GM04503 (cell line): ENCODE results near the gene USP25.

Source experiments
- DNase-seq: peaks from one replicate; pipeline ENCODE4 v3.0.0-alpha.2; 2012; ENCODE audit warnings: low read depth

USP25 gene

DNA sequence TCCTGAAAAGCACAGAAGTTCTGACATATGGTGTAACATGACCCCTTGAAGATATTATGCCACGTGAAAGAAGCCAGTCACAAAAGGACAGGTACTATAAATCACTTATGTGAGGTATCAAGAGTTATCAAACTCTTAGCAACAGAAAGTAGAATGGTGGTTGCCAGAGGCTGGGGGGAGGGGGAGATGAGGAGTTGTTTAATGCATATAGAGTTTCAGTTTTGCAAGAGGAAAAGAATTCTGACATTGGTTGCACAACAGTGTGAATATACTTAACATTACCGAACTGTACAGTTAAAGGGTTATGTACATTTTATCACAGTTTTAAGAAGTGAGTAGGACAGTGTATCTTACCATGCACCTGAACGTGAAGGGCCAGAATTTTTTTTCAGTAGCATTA is 80.0 kb downstream of the USP25 start:
- DNase-seq = no peak

DNA sequence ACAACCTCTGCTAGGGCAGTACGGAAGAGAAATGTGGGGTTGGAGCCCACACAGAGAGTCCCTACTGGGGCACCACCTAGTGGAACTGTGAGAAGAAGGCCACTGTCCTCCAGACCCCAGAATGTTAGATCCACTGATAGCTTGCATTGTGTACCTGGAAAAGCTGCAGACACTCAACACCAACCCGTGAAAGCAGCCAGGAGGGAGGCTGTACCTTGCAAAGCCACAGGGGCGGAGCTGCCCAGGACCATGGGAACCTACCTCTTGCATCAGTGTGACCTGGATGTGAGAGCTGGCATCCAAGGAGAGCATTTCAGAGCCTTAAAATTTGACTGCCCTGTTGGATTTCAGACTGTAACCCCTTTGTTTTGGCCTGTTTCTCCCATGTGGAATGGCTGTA is 85.5 kb downstream of the USP25 start:
- no peak for DNase-seq

DNA sequence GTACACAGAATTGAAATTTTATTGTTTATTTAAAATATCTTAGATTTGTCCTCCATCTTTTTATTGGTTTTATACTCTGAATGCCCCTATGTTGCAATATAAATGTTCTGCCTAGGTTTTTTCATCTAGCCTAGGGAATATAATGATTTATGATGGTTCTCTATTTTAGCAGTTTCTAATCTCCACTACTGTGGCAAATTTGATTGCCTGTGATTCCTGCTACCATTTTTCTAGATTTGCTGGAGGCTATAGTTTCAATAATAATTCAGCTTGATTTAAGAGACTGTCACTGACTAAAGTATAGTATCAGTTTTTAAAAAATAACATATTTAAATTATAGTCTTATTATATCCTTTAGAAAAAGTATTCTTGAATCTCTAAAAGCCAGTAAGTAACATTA is 90.5 kb downstream of the USP25 start:
- no peak for DNase-seq

DNA sequence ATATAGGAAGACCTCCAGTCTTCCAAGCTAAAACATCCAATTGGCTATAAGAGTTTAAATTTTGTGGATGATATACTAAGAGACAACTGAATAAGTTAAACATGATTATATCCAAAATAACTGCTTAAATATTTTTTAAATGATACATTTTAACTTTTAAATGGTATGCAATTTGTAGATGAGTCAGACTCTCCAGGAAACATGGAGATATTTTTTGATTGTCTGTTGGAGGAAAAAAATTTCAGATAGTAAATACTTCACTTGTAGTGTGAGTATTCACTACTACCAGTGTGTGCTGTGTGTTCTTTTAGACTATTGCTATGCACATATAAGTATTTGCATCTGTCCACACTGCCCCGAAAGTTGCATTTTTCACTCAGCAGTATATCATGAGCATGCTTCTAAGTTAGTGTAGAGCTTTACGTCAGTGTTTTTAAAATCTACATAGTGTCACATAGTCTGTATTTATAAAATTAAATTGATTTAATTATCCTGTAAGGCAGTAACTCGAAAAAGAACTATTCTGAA is 91.1 kb downstream of the USP25 start:
- no peak for DNase-seq

DNA sequence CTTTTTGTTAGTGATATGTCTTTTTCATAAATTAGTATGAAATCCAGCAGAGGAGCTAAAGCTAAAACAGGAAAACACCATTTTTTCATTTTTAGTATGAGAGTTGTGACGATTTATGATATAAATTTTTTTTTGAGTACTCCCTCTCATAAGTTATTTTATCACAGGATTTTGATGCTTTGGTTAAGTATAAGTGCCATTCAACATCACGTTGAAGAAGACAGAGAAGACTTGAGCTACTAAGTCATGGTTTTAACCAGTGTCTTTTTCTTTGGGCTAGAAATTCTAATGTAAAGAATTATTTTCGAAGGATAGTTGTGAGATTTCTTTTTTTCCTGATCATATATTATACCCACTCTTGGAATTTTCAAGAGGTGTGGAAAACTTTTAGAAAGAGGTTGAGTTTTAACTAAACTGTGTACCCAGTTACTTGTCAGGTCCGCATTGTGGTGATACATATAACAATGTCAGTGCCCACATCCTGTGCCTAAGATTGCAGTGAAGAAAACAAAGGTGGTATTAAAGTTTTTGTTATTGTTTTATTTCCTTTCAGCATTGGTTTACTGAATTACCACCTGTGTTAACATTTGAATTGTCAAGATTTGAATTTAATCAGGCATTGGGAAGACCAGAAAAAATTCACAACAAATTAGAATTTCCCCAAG is 93.8 kb downstream of the USP25 start:
- no peak for DNase-seq

DNA sequence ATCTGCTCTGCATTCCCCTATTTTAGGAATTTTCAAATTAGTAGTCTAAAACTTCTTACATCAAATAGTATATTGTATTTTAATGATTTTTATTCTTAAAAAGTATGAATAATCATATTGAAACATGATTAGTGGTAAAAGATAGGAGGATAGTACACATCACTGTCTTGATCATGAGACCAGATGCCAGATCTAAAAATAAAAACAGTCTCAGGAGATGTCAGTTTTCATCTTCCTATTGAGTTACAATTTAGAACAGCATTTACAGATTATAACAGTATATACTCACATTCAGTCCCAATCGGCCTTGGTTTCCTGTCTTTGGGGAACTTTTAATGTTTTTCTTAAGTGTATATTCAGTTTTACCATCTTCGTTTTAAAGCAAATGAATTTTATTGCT is 95.9 kb downstream of the USP25 start:
- no peak for DNase-seq

DNA sequence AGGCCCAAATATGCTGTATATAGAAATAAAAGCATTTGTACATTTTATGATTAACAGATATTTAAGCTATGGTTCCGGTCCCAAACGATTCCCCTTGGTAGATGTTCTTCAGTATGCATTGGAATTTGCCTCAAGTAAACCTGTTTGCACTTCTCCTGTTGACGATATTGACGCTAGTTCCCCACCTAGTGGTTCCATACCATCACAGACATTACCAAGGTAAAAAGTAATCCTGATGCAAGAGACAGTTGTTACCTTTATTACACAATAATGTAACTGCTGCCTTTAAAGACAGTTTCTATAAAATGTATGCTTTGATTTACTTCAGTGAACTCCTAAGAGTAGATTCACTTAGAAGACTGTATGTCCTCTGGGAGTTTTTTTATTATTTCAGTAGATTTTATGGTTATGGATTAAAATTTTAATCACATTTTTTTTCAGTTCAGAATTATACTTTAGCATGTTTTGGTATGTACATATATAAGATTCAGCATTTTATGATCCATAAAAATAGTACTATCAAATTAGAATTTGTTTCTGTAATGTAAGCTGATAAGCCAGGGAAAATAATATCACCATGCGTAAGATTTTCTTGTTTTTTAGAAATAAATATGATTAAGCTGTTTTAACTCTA is 96.5 kb downstream of the USP25 start:
- no peak for DNase-seq

DNA sequence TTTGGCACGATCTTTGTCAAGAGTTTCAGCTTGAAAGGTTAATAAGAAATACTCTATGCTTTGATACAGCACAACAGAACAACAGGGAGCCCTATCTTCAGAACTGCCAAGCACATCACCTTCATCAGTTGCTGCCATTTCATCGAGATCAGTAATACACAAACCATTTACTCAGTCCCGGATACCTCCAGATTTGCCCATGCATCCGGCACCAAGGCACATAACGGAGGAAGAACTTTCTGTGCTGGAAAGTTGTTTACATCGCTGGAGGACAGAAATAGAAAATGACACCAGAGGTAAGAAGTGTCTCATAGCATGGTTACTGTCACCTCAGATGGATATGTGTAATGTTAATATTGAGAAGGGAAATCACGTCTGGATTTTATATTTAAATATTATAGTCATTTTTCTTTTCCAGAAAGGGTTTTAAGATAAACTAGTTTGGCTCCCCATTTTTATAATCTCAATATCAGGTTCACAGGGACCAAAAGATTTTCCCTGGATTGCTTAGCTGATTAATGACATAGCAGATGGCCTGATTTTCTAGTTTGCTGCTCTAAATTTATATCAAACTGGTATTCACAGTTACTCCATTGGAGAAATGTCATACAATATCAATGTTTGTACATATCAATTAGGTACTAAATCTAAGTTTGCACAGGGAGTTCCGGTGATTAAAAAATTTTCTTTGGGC is 97.3 kb downstream of the USP25 start:
- no peak for DNase-seq

DNA sequence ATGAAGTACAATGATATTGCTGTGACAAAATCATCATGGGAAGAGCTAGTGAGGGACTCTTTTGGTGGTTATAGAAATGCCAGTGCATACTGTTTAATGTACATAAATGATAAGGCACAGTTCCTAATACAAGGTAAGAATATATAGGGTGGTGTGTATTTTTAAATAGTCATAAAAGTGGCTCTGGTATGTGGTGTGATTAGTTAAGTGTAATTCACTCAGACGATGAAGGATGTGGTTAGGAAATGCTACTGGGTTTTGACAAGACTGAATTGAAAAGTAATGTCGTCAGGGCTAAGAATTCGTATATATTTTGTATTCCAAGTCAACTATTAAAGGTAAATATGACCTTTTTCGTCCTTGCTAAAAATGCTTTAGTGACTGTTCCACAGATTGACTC is 101.7 kb downstream of the USP25 start:
- no peak for DNase-seq

DNA sequence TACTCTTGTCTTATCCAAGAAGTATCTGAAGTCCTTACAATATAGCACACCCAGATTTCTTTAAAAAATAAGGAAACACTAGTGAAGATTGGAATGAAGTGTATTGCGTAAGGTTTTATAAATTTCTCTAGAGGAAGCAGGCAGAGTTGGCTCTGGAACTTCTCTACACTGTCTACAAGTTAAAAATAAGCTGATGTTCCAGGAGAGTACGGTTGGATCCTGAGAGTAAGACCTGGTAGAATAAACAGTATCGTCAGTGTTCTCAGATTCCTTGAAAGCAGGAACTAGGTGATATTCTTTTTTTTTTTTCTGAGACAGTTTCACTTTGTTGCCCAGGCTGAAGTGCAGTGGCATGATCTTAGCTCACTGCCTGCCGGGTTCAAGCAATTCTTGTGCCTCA is 107.9 kb downstream of the USP25 start:
- no peak for DNase-seq

DNA sequence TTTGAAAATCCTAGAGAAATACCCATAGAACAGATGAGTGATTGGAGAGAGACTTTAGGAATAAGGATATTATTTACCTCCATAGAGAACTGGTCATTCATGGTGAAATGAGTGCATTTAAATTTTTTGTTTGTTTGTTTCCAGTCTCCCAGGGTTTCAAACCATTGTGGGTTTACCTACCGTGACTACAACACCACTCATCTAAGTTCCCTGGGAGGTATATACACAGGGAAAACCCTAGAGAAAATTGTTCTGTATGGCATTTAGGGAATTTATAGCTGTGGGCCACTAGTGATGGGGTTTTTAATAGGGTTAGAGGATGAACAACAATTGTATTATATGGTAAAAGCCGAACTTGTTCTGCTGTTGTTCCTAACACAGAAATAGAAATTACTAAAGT is 109.2 kb downstream of the USP25 start:
- DNase-seq = no peak

DNA sequence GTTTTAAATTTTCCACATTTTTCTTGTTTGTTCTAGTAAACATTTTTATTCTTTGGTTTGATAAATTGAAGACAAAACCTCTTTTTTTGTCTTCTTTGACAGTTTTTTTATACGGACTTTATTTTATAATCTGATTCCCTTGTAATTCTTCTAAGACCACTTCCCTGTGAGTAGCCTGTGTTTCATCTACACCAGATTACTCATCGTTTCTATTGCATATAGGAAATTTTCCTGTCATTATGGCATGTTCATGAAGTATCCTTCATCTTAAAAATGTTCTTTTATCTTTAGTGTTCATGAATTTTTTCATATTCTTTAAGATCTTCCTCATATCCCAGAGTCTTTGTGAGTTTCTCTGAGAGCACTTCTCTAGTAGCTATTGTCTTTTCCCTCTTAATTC is 109.8 kb downstream of the USP25 start:
- DNase-seq = no peak

DNA sequence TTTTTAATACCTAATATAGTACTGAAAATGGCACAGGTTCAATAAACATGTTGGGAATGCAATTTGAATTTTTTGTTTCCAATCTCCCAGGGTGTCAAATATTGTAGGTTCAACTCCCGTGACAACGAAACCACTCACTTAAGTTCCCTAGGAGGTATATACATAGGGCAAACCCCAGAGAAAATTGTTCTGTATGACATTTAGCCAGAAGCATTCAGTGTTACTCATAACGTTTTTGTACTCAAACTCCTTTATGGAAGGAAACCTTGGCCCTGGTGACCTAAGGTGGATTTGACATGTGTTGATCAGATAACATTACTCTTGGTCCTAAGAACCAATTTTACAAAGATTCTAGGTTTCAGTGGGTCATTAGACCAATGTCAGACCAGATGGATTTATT is 110.6 kb downstream of the USP25 start:
- no peak for DNase-seq

DNA sequence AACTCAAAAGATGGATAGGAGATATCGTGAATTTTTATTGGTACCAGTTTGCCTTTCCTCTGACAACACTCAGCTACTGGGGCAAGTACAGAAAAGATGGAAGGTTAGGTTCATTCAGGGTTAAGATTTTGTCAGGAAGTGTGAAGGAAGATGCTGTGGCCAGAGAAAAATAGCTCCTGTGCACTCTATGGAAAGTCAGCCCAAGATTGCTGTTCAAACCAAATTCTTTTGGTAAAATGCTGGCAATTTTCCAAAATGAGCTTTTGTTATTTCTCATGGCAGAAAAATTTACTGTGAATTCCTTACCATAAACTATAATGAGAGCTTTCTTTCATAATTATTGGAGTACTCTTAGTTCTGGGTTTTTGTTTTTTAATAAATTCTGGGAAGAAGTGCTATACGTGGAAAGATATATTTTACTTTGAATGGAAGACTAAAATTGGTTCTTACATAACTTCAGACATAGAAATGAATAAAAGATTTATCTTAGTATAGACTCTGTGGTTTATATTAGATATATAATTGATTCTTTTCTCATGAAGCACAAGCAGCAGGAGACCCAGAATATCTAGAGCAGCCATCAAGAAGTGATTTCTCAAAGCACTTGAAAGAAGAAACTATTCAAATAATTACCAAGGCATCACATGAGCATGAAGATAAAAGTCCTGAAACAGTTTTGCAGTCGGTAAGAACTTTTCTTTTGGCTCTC is 112.2 kb downstream of the USP25 start:
- no peak for DNase-seq

DNA sequence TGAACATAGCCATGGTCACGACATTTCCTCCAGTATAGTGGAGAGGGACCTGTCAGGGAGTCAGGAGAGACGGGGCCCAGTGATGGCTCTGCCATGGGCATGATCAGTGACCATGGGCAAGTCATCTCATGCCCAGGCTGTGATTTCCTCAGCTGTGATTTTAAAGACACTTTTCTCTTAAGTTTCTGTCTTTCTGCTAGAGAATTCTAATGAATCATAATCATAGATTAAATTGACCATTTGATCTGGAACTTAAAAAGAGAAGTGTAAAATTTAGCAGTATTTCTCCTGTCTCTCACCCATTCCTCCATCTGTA is 112.7 kb downstream of the USP25 start:
- no peak for DNase-seq

DNA sequence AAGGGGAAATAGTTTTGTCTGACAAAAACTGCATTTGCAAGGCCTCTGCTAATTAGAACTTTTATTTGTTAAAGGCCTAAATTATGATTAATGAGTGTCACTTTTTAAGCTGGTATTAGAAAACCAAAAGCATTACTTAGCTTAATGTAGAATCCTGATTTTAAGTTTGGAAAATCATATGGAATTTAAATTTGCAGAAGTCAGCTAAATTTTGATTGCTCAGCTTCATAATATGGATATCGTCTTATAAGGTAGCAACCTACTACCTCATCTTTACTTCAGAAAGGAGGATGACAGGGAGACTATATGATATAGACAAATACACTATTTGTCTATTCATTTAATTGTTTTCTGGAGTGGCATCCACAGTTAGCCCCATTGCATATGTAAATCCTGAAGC is 114.0 kb downstream of the USP25 start:
- DNase-seq = no peak

DNA sequence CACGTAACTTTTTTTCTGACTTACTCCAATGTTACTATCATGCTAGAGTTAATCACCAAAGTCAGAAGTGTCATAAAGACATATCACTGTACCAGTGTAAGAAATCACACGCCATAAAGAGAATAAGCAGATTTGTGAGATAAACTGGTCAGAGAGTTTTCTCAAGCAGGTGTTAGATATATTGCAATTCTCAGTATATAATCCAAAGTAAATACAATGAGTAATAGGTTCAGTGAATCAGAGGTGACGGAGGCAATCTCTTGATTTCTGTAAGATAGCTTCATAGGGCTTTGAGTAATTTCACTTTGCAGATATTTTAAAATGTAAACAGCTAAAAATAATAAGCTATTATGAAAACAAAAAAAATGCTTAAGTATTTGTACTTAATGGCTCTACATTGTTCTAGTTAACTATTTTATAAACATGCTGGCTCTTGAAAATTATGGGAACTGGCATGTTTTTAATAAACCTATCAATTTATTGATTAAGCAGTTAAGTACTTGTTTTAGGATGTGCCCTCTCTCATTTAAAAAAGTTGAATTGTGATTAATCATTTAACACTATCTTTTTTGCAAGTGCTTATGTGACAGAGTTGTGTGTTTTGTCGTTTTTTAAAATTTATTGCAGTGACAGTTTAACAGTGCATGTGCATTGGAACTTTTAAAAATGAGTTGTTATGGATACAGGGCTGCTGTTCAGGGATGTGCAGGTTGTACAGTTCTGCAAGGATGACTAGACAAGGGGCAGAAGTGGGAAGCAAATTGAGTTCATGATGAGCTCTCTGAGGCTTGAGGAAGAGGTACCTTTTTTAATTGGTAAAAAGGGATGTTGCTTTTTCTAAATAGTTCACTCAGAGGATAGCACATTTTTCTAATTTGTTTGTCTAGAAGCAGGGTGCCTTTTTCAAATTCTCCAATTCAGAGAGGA is 119.1 kb downstream of the USP25 start:
- no peak for DNase-seq

DNA sequence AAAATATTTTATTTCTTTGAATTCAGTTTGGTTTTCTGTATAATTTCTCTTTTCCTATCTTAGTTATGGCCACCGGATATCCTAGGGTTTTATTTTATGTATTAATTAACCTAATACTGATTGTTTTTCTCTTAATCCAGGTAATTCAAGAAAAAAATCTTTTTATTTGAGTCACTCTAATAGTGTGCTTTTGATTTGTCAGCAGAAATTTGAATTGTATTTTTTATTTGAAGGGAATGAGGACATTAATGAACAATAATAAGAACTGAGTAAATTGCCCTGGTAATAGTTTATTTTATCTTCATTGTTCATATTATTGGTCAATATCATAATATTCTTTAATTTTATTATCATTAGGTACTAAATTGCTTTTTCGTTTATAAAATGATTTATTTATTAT is 120.1 kb downstream of the USP25 start:
- DNase-seq = no peak

DNA sequence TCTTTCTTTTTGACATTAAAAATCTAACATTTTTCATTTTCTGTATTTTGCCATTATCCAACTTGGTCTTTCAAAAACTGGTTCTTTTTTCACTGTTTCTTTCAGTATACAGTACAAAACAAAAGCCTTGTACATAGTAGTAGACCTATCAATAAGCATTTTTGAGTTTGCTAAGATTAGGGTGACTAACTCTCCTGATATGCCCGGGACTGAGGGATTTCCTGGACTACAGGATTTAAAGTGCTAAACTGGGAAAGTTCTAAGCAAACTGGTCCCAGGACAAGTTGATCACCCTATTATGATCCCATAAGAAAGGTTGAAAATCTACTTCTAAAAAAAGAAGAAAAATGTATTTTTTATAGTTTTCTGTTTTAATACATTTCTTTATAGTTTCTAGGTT is 120.9 kb downstream of the USP25 start:
- DNase-seq = no peak

DNA sequence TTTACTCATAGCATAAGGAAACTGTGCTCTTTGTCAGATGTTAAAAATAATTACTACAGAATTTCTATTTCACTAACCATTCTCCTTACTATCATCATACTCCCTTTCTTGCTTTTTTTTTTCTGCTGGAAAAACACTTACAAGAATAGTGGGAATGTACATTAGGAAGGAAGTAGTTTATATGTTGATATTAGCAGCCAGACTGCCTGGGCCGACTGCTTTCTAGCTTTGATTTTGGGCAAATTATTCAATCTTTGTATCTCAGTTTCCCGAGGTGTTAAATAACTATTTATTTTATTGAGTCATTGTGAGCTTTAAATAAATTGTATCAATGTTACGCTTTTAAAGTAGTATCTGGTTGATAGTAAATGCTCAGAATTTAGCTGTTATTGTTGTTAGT is 122.4 kb downstream of the USP25 start:
- no peak for DNase-seq

DNA sequence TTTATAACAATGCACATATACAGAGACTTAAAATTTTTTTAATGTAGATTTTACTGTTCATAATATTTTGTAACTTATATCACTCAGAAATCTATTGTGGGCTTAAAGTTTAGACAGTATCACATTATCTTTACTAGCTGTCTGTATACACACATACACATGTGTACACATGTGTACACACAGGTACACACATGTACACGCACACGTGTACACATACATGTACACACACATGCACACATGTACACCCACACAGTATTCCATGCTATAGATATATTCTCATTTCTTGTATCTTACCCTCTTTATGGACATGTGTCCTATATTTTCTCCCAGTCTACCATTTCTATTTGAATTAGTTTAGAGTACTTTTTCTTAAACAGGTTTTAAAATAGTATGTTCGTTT is 123.3 kb downstream of the USP25 start:
- DNase-seq = no peak

DNA sequence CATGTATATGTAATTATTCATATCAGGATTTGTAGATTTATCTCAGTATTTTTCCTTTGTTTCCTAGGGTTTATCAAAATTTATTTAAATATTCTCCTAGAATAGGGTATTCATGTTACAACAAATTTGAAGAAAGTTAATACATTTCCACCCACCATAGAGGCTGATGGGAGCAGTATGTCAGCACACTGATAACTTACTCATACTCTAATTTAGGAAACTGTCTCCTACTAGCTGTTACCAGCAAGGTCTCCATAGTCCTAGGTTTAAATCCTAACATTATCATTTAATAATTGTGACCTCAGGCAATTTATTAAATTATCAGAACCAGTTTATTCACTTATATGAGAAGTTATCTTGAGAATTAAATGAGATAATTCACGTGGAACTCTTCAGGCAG is 127.0 kb downstream of the USP25 start:
- no peak for DNase-seq
